HL-60 (cell line): ENCODE results near the gene TP73.

Experiments
- CTCF ChIP-seq: IDR thresholded peaks from one replicate; pipeline ENCODE4 v1.5.1; 2011; ENCODE audit warnings: low read length, control low read depth, inconsistent platforms; ENCODE audit not compliant: insufficient read depth
- GABPA ChIP-seq: IDR thresholded peaks from 2 replicates; pipeline ENCODE4 v1.6.1; 2012; ENCODE audit warnings: low read depth
- REST ChIP-seq: IDR thresholded peaks from 2 replicates; pipeline ENCODE4 v1.6.1; 2012; ENCODE audit warnings: low read depth; ENCODE audit not compliant: insufficient replicate concordance

GRCh38 chr1:3618531-3618880, 33.8 kb upstream of the TP73 start:
- no peak for TF ChIP-seq CTCF
- TF ChIP-seq REST, result no peak
- TF ChIP-seq GABPA, result no peak
